Measurements from ENCODE around the gene KIF13A.

KIF13A gene

GRCh38 chr6:17714879-17715851, 272.3 kb downstream of the KIF13A start:
- peak; percentile 56 to 82 for DNase-seq

- no peak for DNase-seq
Measured at GRCh38 chr6:17714177-17714576, 273.3 kb downstream of the KIF13A start.

- no peak for DNase-seq
Measured at GRCh38 chr6:17712576-17712975, 274.9 kb downstream of the KIF13A start.

GRCh38 chr6:17710331-17710730, 277.1 kb downstream of the KIF13A start:
- no peak for DNase-seq

- no peak for DNase-seq
Measured at GRCh38 chr6:17709476-17709875, 278.0 kb downstream of the KIF13A start.

Data from SW 1271 (cell line).